Fibroblast of pulmonary artery (primary cell): ENCODE data around the gene DAB2.

Source experiments
- DNase-seq: peaks from one replicate; pipeline ENCODE4 v3.0.0-alpha.2; 2010; ENCODE audit warnings: low read depth
- H3K4me3 ChIP-seq: replicated peaks from 2 replicates; pipeline ENCODE4 v1.5.1; 2011; ENCODE audit warnings: low read depth, mild to moderate bottlenecking, control low read depth, low read length, moderate library complexity
- TF ChIP-seq, protein P1 (sequence below): IDR thresholded peaks from 2 replicates; pipeline ENCODE4 v1.5.1; 2011; ENCODE audit warnings: mild to moderate bottlenecking, control low read depth, low read length, inconsistent platforms; ENCODE audit errors: missing control alignments

Gene DAB2

DNA sequence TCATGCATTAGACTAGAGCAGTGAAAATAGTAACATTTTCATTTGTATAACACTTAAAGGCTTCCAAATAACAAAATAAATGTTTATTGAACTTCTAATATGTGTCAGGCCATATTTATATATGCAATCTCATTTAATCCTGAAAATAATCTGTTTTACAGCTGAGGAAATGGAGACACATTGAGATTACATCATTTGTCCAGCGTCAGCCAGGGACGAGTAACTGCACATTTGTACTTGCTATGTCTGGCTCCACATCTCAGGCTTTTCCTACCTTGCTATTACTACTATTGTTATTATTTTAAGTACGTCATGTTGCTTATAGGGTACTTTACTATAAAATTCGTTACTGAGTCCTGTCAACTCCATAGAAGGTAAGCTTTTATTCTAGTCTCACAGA lies 56.7 kb downstream of the DAB2 start:
- peak; percentile 17 for DNase-seq
- no peak overlapping the region for H3K4me3 ChIP-seq
- TF ChIP-seq, protein P1, sequence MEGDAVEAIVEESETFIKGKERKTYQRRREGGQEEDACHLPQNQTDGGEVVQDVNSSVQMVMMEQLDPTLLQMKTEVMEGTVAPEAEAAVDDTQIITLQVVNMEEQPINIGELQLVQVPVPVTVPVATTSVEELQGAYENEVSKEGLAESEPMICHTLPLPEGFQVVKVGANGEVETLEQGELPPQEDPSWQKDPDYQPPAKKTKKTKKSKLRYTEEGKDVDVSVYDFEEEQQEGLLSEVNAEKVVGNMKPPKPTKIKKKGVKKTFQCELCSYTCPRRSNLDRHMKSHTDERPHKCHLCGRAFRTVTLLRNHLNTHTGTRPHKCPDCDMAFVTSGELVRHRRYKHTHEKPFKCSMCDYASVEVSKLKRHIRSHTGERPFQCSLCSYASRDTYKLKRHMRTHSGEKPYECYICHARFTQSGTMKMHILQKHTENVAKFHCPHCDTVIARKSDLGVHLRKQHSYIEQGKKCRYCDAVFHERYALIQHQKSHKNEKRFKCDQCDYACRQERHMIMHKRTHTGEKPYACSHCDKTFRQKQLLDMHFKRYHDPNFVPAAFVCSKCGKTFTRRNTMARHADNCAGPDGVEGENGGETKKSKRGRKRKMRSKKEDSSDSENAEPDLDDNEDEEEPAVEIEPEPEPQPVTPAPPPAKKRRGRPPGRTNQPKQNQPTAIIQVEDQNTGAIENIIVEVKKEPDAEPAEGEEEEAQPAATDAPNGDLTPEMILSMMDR, result no peak

DNA sequence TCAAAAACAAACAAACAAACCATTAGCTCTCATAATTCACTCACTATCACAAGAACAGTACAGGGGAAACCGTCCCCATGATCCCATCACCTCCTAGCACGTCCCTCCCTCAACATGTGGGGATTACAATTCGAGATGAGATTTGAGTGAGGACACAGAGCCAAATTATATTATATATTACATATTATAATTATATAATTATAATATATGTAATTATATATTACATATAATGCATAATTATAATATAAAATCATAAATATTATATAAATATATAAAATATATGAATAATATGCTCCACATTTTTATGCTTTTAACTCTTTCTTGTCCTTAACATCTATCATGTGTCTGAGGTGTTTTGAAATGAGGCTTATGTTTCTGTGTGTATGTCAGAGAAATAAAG lies 57.1 kb downstream of the DAB2 start:
- H3K4me3 ChIP-seq, result no peak overlapping the region
- DNase-seq, result no peak
- TF ChIP-seq, protein P1, result no peak

DNA sequence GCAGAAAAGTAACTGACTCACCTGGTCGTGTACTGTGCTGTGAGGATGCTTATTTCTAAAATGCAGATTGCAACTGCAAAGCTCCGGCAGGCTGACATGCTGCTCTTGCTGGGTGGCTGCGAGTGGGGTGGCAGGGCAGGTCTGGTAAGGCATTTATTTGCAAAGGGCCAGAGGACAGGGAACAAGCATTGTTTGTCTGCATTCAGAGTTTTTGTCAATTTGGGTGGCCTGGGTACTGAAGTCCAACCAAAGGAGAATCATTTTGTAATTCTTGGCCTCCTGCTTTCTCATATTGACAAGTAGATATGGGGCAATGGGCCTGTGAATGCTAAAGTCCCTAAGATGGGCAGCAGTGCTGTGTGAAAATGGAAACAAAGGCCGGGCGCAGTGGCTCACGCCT lies 60.4 kb downstream of the DAB2 start, which contains the start of gene C9:
TSS of gene C9 (minus strand) at position 129 of the 400 bp plus-strand sequence. CDS start at position 98, 31 bp downstream.
- TF ChIP-seq, protein P1, result no peak
- no peak within 1 kb of the TSS for H3K4me3 ChIP-seq
- DNase-seq, result no peak

DNA sequence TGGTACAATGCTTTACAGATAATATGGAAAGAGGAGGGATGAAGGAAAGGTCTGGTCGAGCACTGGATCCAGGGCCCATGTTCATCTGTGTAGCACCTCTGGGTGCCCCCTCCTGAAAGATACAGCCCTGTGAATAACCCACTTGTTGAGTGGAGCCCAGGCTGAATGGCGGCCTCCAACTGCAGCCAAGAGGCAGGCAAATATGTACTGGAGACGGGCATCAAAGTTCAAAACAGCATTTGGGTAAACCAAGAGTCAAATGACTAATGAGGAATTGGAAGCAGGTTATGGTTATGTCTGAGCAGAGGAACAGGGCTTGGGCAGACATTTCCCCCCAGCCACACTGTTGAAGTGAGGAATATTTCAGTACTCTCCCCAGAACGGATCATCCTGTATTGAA lies 61.6 kb downstream of the DAB2 start:
- DNase-seq, result no peak
- TF ChIP-seq, protein P1, result no peak
- H3K4me3 ChIP-seq, result no peak overlapping the region

DNA sequence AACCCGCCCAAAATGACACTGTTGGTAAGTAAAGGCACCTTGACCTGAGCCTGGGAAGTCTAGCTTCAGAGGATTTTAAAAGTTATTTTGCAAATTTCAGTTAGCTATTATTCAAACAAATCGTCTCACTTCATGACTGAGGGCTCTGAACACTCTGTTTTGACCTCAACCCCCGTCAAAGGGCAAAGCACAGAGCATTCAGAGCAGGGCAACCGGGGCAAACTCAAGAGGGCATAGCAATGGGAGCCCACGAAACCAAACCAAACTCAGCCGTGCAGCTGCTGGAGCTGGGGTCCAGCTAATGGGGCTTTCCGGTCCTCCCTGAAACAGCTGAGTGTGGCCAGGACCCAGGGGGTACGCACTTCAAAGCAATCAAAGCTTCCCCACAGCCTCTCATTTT lies 62.1 kb downstream of the DAB2 start:
- no peak overlapping the region for H3K4me3 ChIP-seq
- no peak for DNase-seq
- TF ChIP-seq, protein P1, result no peak

DNA sequence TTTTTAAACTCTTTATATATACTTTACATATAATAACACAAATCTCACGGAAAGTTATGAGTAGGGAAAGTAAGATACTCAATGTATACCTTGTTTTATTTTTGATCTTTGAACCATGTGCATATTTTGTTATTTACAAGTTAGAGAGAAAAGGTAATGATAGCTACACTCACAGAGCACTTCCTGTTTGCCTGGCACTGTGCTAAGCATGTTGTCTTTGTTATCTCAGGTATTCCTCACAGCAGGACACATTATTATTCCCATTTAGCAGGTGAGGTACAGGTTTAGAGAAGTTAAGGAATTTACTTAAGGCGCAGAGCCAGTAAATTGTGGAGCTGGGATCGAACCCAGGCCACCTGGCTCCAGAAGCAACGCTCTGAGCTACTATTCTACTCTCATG lies 63.5 kb downstream of the DAB2 start:
- DNase-seq, result no peak
- TF ChIP-seq, protein P1, result no peak
- H3K4me3 ChIP-seq, result no peak overlapping the region

DNA sequence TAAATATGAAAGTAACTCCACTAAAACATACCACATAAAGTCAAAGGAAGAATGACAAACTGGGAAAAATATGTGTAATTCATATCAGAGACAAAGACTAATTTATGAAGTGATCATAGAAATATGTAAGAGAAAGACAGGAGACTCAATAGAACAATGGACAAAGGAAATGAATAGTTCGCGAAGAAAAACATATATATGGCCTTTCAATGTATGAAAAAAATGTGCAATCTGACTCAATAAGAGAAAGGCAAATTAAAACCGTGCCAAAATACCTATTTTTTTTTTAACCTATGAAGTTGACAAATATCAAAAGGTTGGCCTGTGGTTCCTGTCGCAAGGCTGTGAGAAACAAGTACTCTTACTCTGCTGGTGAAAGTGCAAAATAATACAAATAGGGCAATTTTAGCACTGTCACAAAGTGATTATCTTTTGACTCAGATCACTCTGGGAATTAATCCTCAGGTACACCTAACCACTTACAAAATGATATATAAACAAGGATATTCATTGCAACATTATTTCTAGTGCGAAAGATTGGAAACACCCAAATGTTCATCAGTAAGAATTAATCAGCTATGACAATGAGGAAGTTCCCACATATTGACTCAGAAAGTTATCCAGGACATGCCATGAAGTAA lies 64.2 kb downstream of the DAB2 start:
- TF ChIP-seq, protein P1, result no peak
- no peak overlapping the region for H3K4me3 ChIP-seq
- DNase-seq, result peak; percentile 64
